ENCODE results near the gene KLF13.

Gene KLF13

DNA sequence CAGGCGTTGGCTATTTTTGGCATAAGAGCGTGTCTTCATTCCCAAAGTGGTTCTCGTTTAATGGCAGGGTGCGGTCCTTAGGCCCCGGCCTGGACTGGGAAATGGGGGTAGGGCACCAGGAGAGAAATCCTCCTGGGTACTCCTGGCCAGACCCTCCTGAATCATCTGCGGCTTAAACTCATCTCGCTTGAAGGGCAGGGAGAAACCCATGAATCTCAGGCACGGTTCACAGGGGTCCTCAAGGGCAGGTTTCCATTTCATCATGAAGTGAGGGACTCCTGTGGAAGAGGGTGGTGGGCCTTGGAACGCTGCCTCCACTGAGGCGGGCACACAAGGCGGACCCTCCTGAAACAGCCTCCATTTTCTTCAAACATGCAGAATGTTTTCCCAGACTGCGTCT is 48.4 kb downstream of the KLF13 start:
- POLR2A ChIA-PET: no interaction called here
- TF ChIP-seq SUZ12 (IDR thresholded peaks at IDR 0.05) (no peak), TARDBP (IDR thresholded peaks at IDR 0.05) (no peak), ARNT (IDR thresholded peaks at IDR 0.05) (no peak), FOXM1 (IDR thresholded peaks at IDR 0.05; ENCODE audit: borderline replicate concordance) (no peak), FOXK2 (IDR thresholded peaks at IDR 0.05) (no peak), FOXA1 (IDR thresholded peaks at IDR 0.05) (no peak), BHLHE40 (IDR thresholded peaks at IDR 0.05; ENCODE audit: borderline replicate concordance) (no peak)
- TF ChIP-seq, protein P1, sequence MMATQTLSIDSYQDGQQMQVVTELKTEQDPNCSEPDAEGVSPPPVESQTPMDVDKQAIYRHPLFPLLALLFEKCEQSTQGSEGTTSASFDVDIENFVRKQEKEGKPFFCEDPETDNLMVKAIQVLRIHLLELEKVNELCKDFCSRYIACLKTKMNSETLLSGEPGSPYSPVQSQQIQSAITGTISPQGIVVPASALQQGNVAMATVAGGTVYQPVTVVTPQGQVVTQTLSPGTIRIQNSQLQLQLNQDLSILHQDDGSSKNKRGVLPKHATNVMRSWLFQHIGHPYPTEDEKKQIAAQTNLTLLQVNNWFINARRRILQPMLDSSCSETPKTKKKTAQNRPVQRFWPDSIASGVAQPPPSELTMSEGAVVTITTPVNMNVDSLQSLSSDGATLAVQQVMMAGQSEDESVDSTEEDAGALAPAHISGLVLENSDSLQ (IDR thresholded peaks at IDR 0.05): no peak
- no peak for DNase-seq (ENCODE audit: extremely low spot score)
- CTCF ChIA-PET: no interaction called here

DNA sequence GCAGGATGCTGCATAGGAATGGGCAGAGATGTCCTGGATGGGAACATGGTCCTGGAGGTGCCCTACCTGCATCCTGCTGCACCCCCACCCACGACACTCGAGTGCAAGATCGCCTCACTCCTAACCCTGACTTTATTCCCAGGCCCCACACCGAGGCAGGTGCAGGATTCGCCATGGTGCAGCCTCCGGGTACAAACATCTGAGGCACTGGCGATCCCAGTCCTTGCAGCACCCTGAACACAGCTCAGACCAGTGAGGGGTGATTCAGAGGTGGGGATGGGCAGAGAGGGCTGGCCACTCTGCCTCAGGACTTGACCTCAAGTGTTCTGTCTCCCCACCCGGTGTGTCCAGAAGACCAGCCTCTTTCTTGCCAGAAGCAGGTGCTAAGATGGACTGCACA is 49.1 kb downstream of the KLF13 start:
- TF ChIP-seq L3MBTL2 (conservative IDR thresholded peaks at IDR 0.05) (no peak), FOXM1 (IDR thresholded peaks at IDR 0.05; ENCODE audit: borderline replicate concordance) (no peak), NFRKB (IDR thresholded peaks at IDR 0.05) (no peak), FOXK2 (IDR thresholded peaks at IDR 0.05) (no peak)
- ChIA-PET CTCF (no interaction called here), POLR2A (no interaction called here)
- DNase-seq (ENCODE audit: extremely low spot score): no peak

DNA sequence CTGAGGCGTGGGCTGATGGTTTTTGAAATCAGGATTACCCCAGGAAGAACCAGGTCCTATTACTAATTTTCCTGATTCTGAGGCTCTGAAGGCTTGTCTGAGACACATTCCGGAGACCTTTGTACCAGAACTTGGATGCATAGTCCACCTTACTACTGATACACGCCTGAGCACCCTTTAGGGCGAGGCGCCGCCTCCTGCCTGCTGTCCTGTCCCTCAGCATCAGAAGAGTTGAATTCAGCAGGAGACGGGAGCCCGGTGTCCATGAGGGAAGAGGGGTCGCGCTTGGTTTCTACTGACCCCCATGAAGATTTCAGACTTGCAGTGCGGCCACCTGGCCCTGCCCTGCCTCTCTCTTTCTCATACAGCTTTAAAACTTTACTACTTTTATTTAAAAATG is 49.9 kb downstream of the KLF13 start:
- POLR2A ChIA-PET: no interaction called here
- CTCF ChIA-PET: no interaction called here
- DNase-seq (ENCODE audit: extremely low spot score): no peak
- TF ChIP-seq FOXA1 (IDR thresholded peaks at IDR 0.05) (no peak), LEF1 (IDR thresholded peaks at IDR 0.05; ENCODE audit: borderline replicate concordance) (no peak), HDGF (IDR thresholded peaks at IDR 0.05; ENCODE audit: borderline replicate concordance) (no peak), BHLHE40 (IDR thresholded peaks at IDR 0.05; ENCODE audit: borderline replicate concordance) (no peak), SUZ12 (IDR thresholded peaks at IDR 0.05) (no peak)
- TF ChIP-seq, protein P1 (IDR thresholded peaks at IDR 0.05): no peak

DNA sequence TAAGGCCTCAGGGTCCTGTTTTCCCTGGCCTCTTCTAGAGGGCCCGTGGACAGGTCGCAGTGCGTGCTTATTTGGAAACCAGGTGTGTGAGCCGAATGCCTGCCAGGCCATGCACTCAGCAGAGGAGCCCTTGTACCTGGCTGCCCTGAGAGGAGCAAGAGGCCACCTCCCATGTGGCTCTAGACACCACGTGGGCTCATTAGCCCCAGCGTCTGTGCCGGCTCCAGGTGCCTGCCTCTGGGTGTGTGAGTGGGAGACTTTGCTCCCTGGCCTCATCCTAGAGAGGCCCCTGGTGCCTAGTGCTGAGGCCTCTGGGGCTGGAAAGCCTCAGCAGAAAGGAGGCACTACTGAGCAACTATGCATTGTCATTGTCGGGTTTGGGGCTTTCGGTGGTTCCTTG is 50.4 kb downstream of the KLF13 start:
- ChIA-PET POLR2A (no interaction called here), CTCF (no interaction called here)
- no peak for TF ChIP-seq LEF1 (IDR thresholded peaks at IDR 0.05; ENCODE audit: borderline replicate concordance)
- TF ChIP-seq CTBP1 (IDR thresholded peaks at IDR 0.05; ENCODE audit: borderline replicate concordance): no peak
- no peak for TF ChIP-seq ARNT (IDR thresholded peaks at IDR 0.05)
- no peak for TF ChIP-seq SUZ12 (IDR thresholded peaks at IDR 0.05)
- TF ChIP-seq FOXA1 (IDR thresholded peaks at IDR 0.05): no peak
- no peak for TF ChIP-seq L3MBTL2 (conservative IDR thresholded peaks at IDR 0.05)
- no peak for TF ChIP-seq ELF4 (IDR thresholded peaks at IDR 0.05)
- no peak for TF ChIP-seq FOXK2 (IDR thresholded peaks at IDR 0.05)
- no peak for TF ChIP-seq FOXM1 (IDR thresholded peaks at IDR 0.05; ENCODE audit: borderline replicate concordance)
- TF ChIP-seq, protein P1 (IDR thresholded peaks at IDR 0.05): no peak
- TF ChIP-seq BHLHE40 (IDR thresholded peaks at IDR 0.05; ENCODE audit: borderline replicate concordance): no peak
- no peak for TF ChIP-seq ZNF384 (IDR thresholded peaks at IDR 0.05)
- TF ChIP-seq SP1 (IDR thresholded peaks at IDR 0.05): no peak
- no peak for TF ChIP-seq TARDBP (IDR thresholded peaks at IDR 0.05)
- no peak for TF ChIP-seq HDGF (IDR thresholded peaks at IDR 0.05; ENCODE audit: borderline replicate concordance)
- TF ChIP-seq NFRKB (IDR thresholded peaks at IDR 0.05): no peak
- no peak for DNase-seq (ENCODE audit: extremely low spot score)

DNA sequence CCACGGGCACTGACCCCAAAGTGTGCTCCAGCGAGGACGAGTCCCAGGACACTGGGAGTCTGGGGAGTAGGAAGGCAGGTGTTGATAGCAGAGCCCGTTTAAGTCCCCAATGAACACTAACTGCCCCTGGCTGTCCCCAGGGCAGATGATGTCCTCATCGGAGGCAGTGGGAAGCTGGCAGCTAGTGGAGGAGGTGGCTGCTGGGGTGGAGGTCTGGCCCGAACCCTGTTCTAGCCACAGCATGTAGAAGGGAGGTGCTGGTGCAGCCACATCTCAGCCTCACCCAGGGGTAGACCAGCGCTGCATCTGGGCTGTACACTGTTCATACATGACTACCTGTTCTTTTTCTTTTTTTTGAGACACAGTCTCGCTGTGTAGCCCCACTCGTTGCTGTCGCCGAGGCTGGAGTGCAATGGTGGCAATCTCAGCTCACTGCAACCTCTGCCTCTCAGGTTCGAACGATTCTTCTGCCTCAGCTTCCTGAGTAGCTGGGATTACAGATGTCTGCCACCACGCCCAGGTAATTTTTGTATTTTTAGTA is 51.8 kb downstream of the KLF13 start:
- ChIA-PET POLR2A (no interaction called here), CTCF (no interaction called here)
- TF ChIP-seq SUZ12 (IDR thresholded peaks at IDR 0.05) (no peak), FOXM1 (IDR thresholded peaks at IDR 0.05; ENCODE audit: borderline replicate concordance) (no peak), FOXA1 (IDR thresholded peaks at IDR 0.05) (no peak), CTBP1 (IDR thresholded peaks at IDR 0.05; ENCODE audit: borderline replicate concordance) (no peak), SP1 (IDR thresholded peaks at IDR 0.05) (no peak), FOXK2 (IDR thresholded peaks at IDR 0.05) (no peak), LEF1 (IDR thresholded peaks at IDR 0.05; ENCODE audit: borderline replicate concordance) (no peak), ARNT (IDR thresholded peaks at IDR 0.05) (no peak), ELF4 (IDR thresholded peaks at IDR 0.05) (no peak), L3MBTL2 (conservative IDR thresholded peaks at IDR 0.05) (no peak), NFRKB (IDR thresholded peaks at IDR 0.05) (no peak), ZNF384 (IDR thresholded peaks at IDR 0.05) (no peak), HDGF (IDR thresholded peaks at IDR 0.05; ENCODE audit: borderline replicate concordance) (no peak), TARDBP (IDR thresholded peaks at IDR 0.05) (no peak), BHLHE40 (IDR thresholded peaks at IDR 0.05; ENCODE audit: borderline replicate concordance) (no peak)
- DNase-seq (ENCODE audit: extremely low spot score): no peak

DNA sequence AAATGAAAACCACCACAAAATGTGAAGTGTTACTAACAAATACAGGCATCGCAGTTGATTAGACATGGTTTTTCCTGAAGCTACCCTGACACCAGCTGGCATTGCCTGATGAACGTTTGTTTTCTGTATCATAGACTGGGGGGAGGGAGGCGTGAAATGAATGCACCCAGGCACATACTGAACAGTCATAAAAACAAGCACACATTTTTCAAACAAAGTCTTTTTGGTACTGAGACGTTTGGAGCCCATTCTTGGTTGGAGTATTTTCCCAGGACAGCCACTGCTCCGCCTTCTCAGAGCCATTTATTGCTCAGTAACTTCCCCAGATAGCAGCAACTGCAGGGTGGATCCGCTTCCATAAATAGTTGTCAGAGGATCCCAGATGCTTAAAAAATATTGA is 52.4 kb downstream of the KLF13 start:
- CTCF ChIA-PET: no interaction called here

More for the DNA sequence above, 52.4 kb downstream of the KLF13 start:
- DNase-seq (ENCODE audit: extremely low spot score): no peak
- POLR2A ChIA-PET: no interaction called here
- TF ChIP-seq ELF4 (IDR thresholded peaks at IDR 0.05) (no peak), ZNF384 (IDR thresholded peaks at IDR 0.05) (no peak), LEF1 (IDR thresholded peaks at IDR 0.05; ENCODE audit: borderline replicate concordance) (no peak), L3MBTL2 (conservative IDR thresholded peaks at IDR 0.05) (no peak), FOXM1 (IDR thresholded peaks at IDR 0.05; ENCODE audit: borderline replicate concordance) (no peak), NFRKB (IDR thresholded peaks at IDR 0.05) (no peak), ARNT (IDR thresholded peaks at IDR 0.05) (no peak), SP1 (IDR thresholded peaks at IDR 0.05) (no peak), TARDBP (IDR thresholded peaks at IDR 0.05) (no peak), CTBP1 (IDR thresholded peaks at IDR 0.05; ENCODE audit: borderline replicate concordance) (no peak), FOXA1 (IDR thresholded peaks at IDR 0.05) (no peak), FOXK2 (IDR thresholded peaks at IDR 0.05) (no peak), HDGF (IDR thresholded peaks at IDR 0.05; ENCODE audit: borderline replicate concordance) (no peak), SUZ12 (IDR thresholded peaks at IDR 0.05) (no peak), BHLHE40 (IDR thresholded peaks at IDR 0.05; ENCODE audit: borderline replicate concordance) (no peak)
- TF ChIP-seq, protein P1 (IDR thresholded peaks at IDR 0.05): no peak
